ENCODE results near the gene VWA8. TPM values are rescaled to one million over a fixed set of nuclear protein-coding genes. Genes with fewer than 3 reads are reported as not detected.
"Not testable (repeated sequence)": the region's sequence is repeated elsewhere in the genome, so short reads cannot be mapped to it uniquely, and the experiment has no call there.

VWA8 gene
- total and polyA plus RNA-seq, 9 donors: 4.5 to 25.1 (median 21.0) TPM

GRCh38 chr13:41543664-41544300, 417.1 kb downstream of the VWA8 start:
- TF ChIP-seq CTCF (IDR thresholded peaks at IDR 0.05) (no peak), EP300 (IDR thresholded peaks at IDR 0.05) (no peak), POLR2A (IDR thresholded peaks at IDR 0.05) (no peak)
- intact Hi-C loops (cut with DNase I): no loop called here
- H3K27ac ChIP-seq: no peak overlapping the region
- no peak overlapping the region for H3K4me3 ChIP-seq
- H3K9me3 ChIP-seq: no peaks in the 10 kb centered on the region
- WGBS, 3 donors: 79 to 87% (median 81%) methylated on average over 7 of the region's 7 CpGs
- H3K27me3 ChIP-seq: no peaks in the 10 kb centered on the region
- DNase-seq: no peak
- H3K4me1 ChIP-seq (ENCODE audit: insufficient read depth): peaks cover 8% of the 10 kb centered on the region
- H3K36me3 ChIP-seq: no peaks in the 10 kb centered on the region

DNA sequence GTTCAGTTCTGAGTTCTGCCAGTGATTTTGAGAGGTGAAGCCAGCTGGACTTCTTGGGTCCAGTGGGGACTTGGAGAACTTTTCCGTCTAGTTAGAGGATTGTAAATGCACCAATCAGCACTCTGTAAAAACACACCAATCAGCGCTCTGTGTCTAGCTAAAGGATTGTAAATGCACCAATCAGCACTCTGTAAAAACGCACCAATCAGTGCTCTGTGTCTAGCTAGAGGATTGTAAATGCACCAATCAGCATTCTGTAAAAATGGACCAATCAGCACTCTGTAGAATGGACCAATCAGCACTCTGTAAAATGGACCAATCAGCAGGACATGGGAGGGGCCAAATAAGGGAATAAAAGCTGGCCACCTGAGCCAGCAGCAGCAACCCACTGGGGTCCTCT, 418.1 kb downstream of the VWA8 start:
- H3K9me3 ChIP-seq; H3K4me1 ChIP-seq (ENCODE audit: insufficient read depth); H3K36me3 ChIP-seq; DNase-seq; H3K27me3 ChIP-seq; H3K4me3 ChIP-seq; H3K27ac ChIP-seq; intact Hi-C loops (cut with DNase I): not testable (repeated sequence)
- WGBS, 3 donors: 91 to 96% (median 94%) methylated on average over 3 of the region's 3 CpGs

- H3K9me3 ChIP-seq: no peaks in the 10 kb centered on the region
- no peak for DNase-seq
- no peaks in the 10 kb centered on the region for H3K27me3 ChIP-seq
- no peak overlapping the region for H3K4me3 ChIP-seq
- TF ChIP-seq POLR2A (IDR thresholded peaks at IDR 0.05) (no peak), CTCF (IDR thresholded peaks at IDR 0.05) (no peak), EP300 (IDR thresholded peaks at IDR 0.05) (no peak)
- H3K27ac ChIP-seq: no peak overlapping the region
- intact Hi-C loops (cut with DNase I): no loop called here
- H3K4me1 ChIP-seq (ENCODE audit: insufficient read depth): peaks cover 5% of the 10 kb centered on the region
- no peaks in the 10 kb centered on the region for H3K36me3 ChIP-seq
- WGBS, 3 donors: 90 to 96% (median 95%) methylated on average over 10 of the region's 10 CpGs
These were observed 418.6 kb downstream of the VWA8 start for GRCh38 chr13:41542281-41542680.

- Histone ChIP-seq H3K4me3 (no peak overlapping the region), H3K27ac (no peak overlapping the region), H3K27me3 (no peaks in the 10 kb centered on the region), H3K9me3 (no peaks in the 10 kb centered on the region), H3K4me1 (ENCODE audit: insufficient read depth) (no peaks in the 10 kb centered on the region), H3K36me3 (no peaks in the 10 kb centered on the region)
- no peak for DNase-seq
- TF ChIP-seq POLR2A (IDR thresholded peaks at IDR 0.05) (no peak), EP300 (IDR thresholded peaks at IDR 0.05) (no peak), CTCF (IDR thresholded peaks at IDR 0.05) (no peak)
- WGBS, 3 donors: 71 to 79% (median 74%) methylated on average over 9 of the region's 9 CpGs
- intact Hi-C loops (cut with DNase I): no loop called here
These were observed 419.6 kb downstream of the VWA8 start for GRCh38 chr13:41541142-41541938.

DNA sequence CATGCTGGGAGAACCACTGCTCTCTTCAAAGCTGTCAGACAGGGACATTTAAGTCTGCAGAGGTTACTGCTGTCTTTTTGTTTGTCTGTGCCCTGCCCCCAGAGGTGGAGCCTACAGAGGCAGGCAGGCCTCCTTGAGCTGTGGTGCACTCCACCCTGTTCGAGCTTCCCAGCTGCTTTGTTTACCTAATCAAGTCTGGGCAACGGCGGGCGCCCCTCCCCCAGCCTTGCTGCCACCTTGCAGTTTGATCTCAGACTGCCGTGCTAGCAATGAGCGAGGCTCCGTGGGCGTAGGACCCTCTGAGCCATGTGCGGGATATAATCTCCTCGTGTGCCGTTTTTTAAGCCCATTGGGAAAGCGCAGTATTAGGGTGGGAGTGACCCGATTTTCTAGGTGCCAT, 420.7 kb downstream of the VWA8 start:
- intact Hi-C loops (cut with DNase I); H3K27me3 ChIP-seq; DNase-seq; H3K36me3 ChIP-seq; H3K4me1 ChIP-seq (ENCODE audit: insufficient read depth); H3K4me3 ChIP-seq; H3K27ac ChIP-seq; H3K9me3 ChIP-seq: not testable (repeated sequence)
- WGBS, 3 donors: 67 to 82% (median 81%) methylated on average over 13 of the region's 13 CpGs
